T1000 (cell line): ENCODE data around the gene ANO1.

Experiments
- DNase-seq: peaks from one replicate; lab custom pipeline; 2025; ENCODE audit warnings: mixed read lengths; lab: John Stamatoyannopoulos, UW

Gene ANO1

GRCh38 chr11:70073871-70074371, 4.2 kb upstream of the ANO1 start:
- no peak for DNase-seq

DNA sequence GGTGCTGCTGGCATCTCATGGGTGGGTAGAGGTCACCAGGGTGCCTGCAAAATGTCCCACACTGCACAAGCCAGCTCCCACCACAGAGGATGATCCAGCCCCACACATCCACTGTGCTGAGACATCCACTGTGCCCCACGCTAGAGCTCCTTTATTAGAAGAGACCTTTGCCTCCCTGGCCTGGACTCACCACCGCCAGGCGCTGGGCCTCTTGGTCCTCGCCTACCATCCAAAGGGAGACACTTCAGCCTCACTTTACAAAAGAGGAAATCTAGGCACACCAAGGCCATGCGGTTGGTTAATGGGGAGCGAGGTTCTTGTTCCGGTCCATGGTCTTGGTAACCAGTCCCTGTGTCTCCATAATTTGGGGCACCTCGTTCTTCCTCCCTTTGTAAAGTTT, 3.4 kb upstream of the ANO1 start:
- no peak for DNase-seq

GRCh38 chr11:70075836-70076235, 2.3 kb upstream of the ANO1 start:
- DNase-seq: no peak

- DNase-seq: no peak
Observed at GRCh38 chr11:70076461-70076931, 1.6 kb upstream of the ANO1 start.

GRCh38 chr11:70077411-70078094, 564 bp upstream of the ANO1 start:
- DNase-seq: no peak

DNA sequence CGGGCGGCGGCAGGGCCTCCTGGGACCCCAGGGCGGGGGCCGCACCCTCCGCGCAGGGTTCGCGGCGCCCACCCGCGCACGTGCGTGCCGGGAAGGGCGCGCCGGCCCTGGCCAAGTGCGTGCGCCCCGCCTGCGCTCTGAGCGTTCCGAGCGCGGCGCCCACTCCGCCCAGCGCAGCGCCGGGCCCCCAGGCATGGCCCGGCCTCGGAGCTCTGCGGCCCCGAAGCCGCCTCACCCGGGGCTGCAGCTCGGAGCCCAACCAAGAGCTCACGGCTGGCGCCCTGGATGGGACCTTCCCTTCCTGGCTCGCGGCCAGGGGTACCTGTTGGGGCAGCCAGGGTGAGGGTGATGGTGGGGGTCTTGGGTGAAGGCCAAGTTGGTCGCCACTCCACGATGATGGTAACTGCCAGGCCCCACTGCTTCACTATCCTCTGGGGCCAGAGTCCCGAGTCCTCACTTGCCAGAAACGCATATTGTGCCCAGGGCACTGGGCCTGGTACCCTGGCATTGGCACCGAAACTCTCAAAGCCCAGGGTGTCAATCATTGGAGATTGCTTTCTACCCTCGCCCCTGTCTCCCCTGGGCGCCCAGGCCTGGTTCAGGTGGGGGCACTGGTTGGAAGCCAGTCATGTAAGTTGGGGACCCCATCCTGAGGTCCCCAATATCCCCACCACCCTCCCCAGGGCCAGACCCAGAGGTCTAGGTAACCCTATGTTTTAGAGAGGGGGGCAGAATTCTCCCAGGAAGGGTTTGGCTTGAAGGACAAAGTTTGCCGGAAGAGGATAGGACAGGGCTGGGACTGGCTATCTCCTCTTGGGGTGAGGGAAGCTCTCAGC, 882 bp downstream of the ANO1 start:
- DNase-seq: no peak

- no peak for DNase-seq
Observed at GRCh38 chr11:70079691-70080090, 1.6 kb downstream of the ANO1 start.

- no peak for DNase-seq
Observed at GRCh38 chr11:70080763-70081162, 2.6 kb downstream of the ANO1 start.

DNA sequence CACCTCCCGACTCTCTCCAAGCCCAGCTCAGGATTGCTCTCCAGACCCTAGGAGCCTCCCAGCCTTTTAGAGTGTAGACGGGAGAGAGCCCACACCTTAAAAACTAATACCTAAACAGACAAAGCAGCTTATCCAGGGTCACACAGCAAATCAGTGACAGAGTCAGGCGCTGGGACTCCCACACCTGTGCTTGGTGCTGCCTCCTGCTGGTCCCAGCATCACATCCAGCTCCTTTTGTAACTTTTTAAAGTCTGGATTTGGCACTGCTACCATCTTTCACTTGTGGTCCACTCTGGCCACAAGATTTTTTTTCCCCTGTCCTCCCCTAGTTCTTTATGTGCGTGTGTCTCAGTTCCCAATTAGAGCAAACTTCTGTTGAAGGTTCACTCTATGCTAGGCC, 4.7 kb downstream of the ANO1 start:
- DNase-seq: no peak

GRCh38 chr11:70084046-70084984, 6.2 kb downstream of the ANO1 start:
- DNase-seq: no peak

DNA sequence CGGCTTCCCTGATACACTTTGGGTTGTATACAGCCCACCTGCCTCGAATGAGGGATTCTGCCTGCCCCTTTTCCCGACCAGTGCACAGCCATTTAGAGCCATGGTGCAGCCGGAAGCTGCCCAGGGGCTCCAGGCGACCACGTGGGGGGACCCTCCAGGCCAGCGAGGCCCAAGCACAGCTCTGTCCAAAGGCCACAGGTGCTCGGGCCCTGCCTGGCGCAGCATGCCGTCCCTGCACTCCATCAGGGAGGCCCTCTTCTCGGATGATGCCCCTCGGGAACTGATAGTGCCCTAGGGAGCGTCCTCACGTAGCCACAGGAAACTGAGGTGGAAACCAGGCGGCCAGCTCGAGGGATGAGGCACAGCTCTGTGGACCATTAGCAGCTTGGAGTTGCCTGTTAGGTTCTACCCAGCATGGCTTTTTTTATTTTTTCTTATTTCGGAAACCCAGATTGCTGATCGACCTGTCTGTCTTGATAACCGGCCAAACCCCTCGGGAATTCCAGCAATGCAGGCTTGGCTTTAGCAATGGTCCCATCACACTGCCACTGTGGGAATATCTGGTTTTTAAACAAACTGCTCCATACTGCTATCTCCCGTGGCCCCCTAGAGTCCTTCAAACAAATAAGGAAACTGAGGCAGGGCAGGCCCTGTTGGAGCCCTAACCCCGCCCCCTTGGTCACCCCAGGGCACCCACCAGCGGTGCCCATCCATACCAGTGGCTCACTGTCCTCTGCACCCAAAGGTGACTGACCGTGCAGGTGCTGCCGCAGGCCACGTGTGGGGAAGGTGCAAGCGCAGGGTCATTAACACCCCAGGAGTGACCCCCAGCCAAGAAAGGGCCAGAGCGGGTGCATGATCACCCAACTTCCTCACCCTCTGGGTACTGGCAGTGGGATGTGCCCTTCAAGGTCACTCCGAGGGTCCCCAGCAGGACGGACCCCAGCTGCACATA, 8.0 kb downstream of the ANO1 start:
- no peak for DNase-seq

GRCh38 chr11:70087446-70088167, 9.5 kb downstream of the ANO1 start:
- no peak for DNase-seq

DNA sequence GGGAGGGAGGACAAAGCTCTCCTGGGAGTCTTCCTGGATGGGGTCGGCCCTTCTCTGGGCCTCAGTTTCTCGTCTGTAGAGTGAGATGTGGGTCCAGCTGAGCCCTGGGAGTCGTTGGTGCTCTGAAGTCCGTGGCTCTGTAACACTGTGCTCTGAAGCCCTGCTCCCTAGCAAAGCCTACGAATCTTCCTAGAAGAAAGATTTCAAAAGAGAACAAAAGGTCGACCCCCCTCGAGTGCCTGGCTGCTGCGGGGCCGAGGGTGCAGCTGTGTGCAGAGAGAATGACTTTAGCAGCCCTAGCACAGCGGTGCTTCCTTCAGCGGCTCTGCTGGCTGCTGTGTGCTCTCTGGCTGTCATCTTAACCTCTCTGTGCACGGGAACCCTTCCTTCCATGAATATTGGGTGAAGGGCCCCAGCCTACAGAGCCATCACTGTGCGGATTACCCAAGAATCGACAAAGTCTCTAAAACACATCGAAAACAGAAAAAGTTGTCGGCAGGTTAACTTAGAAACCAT, 10.7 kb downstream of the ANO1 start:
- no peak for DNase-seq

- no peak for DNase-seq
Observed at GRCh38 chr11:70089631-70090030, 11.5 kb downstream of the ANO1 start.

GRCh38 chr11:70090961-70091381, 12.9 kb downstream of the ANO1 start:
- DNase-seq: no peak

DNA sequence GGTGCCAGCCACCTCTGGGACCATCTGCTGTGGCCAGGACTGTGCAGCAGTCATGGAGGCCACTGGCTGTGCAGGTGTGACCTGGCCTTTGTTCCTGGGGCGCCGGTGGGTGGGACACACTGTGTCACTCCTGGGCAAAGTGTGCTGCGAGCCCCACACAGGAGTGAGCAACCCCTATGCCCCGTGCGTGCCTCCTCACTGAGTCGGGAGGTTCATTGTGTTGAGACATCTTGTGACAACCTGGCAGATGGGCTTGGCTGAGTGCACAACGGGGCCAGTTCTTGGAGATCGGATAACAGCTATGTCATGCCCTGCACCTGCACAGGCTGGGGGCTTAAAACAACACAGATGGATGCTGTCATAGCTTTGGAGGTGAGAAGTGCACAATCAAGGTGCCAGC, 13.5 kb downstream of the ANO1 start:
- DNase-seq: no peak

GRCh38 chr11:70092959-70093715, 15.0 kb downstream of the ANO1 start:
- DNase-seq: no peak

GRCh38 chr11:70095541-70096252, 17.6 kb downstream of the ANO1 start:
- no peak for DNase-seq
